ENCODE data around the gene CCN5.
A peak's percentile ranks its signal among the peaks of the same experiment; 100 is the strongest.

Gene CCN5

DNA sequence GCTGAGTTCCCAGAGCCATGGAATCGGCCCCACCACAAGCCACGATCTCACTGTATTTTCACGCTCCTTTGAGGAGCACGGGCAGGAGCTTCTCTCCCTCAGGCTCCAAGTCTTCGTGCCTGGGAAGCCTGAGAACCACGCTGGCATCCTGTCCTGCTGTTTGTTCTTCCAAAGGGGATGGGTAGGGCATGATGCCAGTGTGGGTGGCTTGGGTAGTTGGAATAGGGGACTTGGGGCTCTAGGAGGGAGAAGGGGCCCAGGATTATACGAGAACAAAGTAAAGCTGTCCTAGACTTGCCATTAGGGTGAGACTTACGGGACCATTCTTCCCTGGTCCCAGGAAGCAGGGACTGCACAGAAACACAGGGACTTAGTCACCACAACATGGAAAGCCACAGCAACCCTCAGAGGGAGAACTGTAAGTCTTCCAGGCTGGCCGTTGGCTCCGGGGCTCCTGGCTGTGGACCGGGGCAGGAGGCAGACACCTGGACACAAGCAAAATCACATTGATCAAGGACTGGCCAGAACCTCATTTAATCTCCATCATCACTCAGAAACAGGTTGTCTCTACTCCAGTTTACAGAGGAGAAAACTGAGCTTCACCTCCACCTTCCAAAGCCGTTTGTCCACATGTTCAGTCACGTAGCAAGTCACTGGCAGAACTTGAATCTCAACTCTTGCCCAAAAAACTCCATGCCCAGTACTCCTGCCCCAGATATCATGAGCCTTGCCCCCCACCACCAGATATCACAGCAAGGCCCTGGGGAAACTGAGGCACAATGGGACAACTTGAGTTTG is 1.3 kb downstream of the CCN5 start:
- no peak for DNase-seq (ENCODE audit: low read depth)

DNA sequence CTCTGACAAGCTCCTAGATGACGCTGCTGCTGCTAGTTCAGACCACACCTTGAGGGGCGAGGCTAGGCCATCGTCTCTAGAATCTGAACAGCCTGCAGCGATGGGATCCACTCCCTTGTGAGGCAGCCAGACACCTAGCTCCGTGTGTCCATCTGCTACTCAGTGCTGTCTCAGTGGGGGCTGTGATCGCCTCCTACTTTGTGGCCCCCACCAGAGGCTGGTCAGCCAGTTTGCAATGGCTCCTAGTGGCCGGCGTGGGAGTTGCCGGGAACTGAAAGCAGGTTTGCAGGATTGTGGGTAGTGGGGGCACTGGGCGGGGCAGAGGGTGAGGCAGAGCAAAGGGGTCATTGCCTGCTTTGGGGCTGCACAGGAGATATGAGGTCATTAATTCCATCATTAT is 2.8 kb downstream of the CCN5 start:
- DNase-seq (ENCODE audit: low read depth): no peak

DNA sequence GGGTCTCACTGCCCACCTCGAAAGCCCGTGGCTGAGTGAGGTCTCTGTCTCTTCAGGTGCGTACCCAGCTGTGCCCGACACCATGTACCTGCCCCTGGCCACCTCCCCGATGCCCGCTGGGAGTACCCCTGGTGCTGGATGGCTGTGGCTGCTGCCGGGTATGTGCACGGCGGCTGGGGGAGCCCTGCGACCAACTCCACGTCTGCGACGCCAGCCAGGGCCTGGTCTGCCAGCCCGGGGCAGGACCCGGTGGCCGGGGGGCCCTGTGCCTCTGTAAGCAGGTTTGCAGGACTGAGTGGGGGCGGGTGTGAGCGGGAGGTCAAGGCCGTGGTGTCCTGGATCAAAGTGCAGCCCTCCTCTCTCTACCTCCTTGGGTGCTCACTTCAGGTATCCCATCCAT is 4.7 kb downstream of the CCN5 start:
- no peak for DNase-seq (ENCODE audit: low read depth)

DNA sequence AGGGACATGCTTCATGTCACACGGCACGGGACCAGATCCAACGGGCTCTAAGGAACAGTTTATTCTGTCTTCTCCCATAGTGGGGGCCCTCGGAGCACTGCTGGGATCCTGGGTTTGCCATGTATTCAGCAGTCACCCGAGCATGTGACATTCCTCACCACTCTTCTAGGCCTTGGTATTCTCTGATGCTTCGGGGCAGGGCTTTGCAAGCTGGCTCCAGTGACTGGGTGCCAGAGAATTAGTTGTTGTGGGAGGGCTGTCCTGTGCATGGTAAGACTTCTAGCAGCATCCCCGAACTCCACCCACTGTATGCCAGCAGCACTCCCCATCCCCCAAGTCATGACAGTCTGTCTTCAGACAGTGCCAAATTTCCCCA is 5.4 kb downstream of the CCN5 start:
- DNase-seq (ENCODE audit: low read depth): peak; percentile 76

GRCh38 chr20:44720997-44721784 is 6.0 kb downstream of the CCN5 start:
- peak; percentile 84 for DNase-seq (ENCODE audit: low read depth)

DNA sequence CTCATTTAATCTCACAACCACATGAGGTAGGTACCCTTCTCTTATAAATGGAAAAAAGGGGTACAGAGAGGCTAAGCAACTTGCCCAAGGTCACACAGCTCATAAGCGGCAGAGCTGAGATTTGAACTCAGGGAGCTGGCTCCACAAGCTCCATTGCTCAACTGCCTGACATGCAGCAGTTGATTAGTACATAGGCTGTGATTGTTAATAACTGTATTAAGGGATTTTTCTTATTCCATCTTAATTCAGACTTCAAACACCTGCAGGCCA is 6.6 kb downstream of the CCN5 start:
- no peak for DNase-seq (ENCODE audit: low read depth)

GRCh38 chr20:44722990-44723389 is 7.8 kb downstream of the CCN5 start:
- no peak for DNase-seq (ENCODE audit: low read depth)

- DNase-seq (ENCODE audit: low read depth): no peak
Measured at GRCh38 chr20:44723391-44723790, 8.2 kb downstream of the CCN5 start.

- no peak for DNase-seq (ENCODE audit: low read depth)
Measured at GRCh38 chr20:44723798-44724362, 8.7 kb downstream of the CCN5 start.

DNA sequence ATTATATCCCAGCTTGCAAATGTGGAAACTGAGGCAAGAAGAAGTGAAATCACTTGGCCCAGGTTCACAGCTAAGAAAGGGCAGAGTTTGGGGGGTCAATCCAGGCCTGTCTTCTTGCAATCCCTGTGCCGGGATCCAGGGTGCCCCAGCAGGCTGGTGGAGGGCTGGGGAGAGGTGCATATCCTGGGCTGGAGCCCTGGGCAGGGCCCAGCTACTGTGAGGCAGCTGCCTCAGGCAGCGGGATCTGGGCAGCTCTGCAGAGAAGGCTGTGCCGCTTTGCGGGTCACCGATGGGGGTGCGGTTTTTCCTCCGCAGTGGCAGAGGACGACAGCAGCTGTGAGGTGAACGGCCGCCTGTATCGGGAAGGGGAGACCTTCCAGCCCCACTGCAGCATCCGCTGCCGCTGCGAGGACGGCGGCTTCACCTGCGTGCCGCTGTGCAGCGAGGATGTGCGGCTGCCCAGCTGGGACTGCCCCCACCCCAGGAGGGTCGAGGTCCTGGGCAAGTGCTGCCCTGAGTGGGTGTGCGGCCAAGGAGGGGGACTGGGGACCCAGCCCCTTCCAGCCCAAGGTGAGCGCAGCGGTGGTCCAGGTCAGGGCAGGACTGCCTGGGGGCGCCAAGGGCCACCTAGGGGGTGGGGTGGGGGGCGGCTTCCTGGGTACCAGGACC is 9.4 kb downstream of the CCN5 start:
- no peak for DNase-seq (ENCODE audit: low read depth)

GRCh38 chr20:44725837-44726236 is 10.7 kb downstream of the CCN5 start:
- DNase-seq (ENCODE audit: low read depth): no peak

- DNase-seq (ENCODE audit: low read depth): no peak
Measured at GRCh38 chr20:44727039-44727438, 11.9 kb downstream of the CCN5 start.

GRCh38 chr20:44727651-44728050 is 12.5 kb downstream of the CCN5 start:
- DNase-seq (ENCODE audit: low read depth): no peak

GRCh38 chr20:44728801-44729443 is 13.8 kb downstream of the CCN5 start:
- peak; percentile 87 for DNase-seq (ENCODE audit: low read depth)

DNA sequence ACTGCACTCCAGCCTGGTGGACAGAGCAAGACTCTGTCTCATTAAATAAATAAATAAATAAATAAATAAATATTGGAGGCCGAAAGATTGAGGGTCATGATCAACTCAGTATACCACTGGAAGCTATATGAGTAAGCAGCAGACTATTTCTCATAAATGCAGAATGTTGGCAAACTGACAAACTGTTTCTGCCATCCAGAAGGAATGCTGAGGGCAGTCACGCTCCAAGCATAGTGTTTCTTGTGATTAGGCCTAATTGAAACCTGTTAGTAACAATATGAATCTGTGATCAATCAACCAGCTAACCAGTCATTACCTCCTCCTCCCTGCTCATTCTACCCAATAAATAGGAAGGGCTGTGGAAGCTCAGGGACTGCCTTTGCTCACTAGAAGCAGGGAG is 15.3 kb downstream of the CCN5 start:
- peak; percentile 76 for DNase-seq (ENCODE audit: low read depth)

- no peak for DNase-seq (ENCODE audit: low read depth)
Measured at GRCh38 chr20:44731657-44732056, 16.5 kb downstream of the CCN5 start.

GRCh38 chr20:44732327-44732726 is 17.2 kb downstream of the CCN5 start:
- no peak for DNase-seq (ENCODE audit: low read depth)

DNA sequence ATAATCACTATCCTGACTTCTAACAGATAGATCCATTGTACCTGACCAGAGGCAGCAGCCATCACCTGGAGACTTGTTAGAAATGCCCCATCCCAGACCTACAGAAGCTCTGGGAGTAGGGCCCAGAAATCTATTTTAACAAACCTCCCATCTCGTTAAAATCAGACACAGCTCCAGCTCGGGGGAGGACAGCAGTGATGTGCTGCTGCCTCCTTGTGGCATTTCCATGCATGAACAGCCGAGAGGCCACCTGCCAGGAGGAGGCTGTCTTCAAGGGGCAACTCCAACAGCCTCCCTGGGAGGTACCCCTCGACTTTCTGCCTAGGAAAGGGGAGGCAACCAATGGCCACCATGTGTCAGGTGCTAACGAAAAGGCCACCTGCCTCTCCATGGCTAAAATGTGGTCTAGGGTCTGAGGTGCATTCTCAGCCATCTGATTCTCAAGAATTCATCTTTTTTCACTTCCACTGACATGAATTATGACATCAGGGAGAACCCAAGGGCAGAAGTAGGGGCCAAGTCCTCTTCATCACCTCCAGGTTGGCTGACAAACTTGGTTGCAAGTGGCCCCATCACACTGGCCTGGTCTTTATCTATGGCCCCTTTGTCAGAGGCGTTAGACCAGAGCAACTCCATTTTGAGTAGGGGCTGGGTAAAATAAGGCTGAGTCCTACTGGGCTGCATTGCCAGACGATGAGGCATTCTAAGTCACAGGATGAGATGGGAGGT is 18.3 kb downstream of the CCN5 start:
- DNase-seq (ENCODE audit: low read depth): peak; percentile 63

DNA sequence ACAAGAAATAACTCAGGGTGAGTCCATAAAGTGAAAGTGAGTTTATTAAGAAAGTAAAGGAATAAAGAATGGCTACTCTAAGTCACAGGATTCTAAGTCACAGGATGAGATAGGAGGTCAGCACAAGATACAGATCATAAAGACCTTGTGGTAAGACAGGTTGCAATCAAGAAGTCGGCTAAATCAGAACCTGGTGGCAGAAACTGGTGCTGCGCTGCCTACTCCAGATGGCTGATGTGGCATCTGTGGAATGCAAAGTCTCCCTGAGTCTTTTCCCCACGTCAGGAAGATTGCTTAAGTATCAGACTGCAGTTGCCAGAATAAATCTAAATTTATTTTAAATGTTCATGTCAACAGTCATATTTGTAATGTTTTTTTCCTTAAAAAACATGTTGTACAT is 19.8 kb downstream of the CCN5 start:
- DNase-seq (ENCODE audit: low read depth): no peak

DNA sequence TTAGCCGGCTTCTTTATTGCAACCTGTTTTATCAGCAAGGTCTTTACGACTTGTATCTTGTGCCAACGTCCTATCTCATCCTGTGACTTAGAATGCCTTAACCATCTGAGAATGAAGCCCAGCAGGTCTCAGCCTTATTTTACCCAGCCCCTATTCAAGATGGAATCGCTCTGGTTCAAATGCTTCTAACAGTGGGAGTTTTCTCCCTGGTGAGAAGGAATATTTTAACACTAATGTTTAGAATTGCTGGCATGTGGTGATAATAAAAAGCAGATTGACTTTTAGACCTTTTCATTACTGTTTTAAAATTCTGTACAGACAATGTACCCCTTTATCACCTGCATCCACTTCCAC is 20.6 kb downstream of the CCN5 start:
- no peak for DNase-seq (ENCODE audit: low read depth)

DNA sequence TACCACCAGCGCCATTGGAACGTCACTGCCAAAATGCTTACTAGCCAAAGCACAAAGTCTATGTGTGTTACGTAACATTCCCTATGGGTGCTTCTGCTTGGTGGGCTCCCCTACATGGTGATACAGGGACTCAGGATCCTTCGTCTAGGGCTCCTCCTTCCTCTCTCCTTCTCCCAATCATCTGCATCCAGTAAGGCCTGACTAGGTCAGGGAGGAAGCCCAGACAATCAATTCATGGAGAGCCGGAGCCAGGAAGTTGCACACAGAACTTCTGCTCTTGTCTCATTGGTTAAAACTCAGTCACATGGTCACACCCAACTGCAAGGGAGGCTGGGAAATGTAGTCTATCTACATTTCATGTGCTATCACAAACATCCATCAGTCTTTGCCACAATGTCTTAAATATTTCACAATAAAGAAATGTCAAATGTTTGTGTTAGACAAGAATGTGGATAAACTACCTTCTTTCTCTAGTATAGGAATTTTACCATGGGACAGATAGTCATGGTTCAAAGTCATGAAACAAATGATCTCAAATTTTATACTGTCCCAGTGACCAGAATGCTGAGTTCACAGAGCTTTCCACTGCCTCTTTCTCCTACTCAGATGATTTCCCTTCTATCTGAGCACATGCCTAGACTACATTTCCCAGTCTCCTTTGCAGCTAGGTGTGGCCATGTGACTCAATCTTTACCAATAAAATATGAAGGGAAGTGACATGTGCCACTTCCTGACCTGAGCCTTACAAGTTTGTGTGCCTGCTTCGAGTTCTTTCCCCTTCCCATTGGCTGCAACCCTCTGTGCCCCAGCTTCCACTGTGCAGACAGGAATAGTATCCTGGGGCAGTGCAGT is 21.2 kb downstream of the CCN5 start:
- peak; percentile 90 for DNase-seq (ENCODE audit: low read depth)
